HG02759 (cell line): ENCODE results near the gene AVEN.

Experiments used
- ATAC-seq: cut with Tn5 transposase; IDR thresholded peaks from one replicate; pipeline ENCODE4 v1.9.1; 2021; ENCODE audit warnings: mild to moderate bottlenecking, moderate library complexity; ENCODE audit not compliant: unreplicated experiment

The AVEN gene

GRCh38 chr15:33923446-33923845 is 115.6 kb downstream of the AVEN start:
- no peak for ATAC-seq

- ATAC-seq, result no peak
These were observed 123.2 kb downstream of the AVEN start for GRCh38 chr15:33915571-33916407.

- ATAC-seq, result no peak
These were observed 125.5 kb downstream of the AVEN start for GRCh38 chr15:33913459-33913858.

DNA sequence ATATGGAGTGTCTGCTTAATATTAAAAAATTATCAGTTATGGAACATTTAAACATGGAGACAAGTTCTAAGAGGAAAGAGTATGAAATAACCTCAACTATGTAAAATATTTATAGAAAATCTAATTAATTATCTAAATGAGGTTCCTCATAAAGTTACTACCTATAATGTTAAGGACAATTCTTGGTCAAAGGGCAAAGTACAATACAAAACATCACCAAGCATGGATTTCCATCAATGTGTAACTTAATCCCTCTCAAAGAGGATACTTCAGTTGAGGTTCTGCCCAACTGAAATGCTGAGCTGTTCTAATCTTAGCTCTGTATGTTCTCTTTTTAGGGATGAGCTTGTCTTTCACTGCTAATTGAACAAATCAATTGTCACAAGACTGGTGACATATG is 126.7 kb downstream of the AVEN start:
- ATAC-seq, result no peak

- no peak for ATAC-seq
These were observed 128.3 kb downstream of the AVEN start for GRCh38 chr15:33910741-33911140.

DNA sequence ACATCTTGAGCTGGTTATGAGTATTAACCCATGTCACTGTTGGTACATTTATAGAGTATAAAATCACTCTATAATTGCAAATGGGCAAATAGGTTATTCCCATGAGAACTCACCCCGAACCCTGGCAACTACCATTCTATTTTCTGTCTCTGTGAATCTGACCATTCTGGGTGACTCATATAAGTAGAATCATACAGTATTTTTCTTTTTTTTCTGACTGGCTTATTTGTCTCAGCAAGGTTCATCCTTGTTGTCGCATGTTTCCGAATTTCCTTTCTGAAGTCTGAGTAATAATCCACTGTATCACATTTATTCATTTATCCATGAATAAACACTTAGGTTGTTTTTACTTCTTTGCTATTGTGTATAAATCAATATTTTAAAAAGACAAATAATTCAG is 130.6 kb downstream of the AVEN start:
- ATAC-seq, result no peak

GRCh38 chr15:33907326-33907725 is 131.7 kb downstream of the AVEN start:
- no peak for ATAC-seq

DNA sequence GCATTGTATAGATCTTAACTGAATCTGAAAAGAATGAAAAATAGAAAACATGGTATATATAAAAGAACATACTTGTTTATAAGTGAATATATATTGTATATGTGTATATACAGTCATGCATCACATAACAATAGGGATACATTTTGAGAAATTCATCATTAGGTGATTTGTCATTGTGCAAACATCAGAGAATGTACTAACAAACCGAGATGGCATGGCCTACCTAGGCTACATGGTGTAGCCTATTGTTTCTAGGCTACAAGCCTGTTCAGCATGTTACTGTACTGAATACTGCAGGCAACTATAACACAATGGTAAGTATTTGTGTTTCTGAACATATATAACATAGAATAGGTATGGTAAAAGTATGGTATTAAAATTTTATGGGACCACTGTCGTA is 135.3 kb downstream of the AVEN start:
- ATAC-seq, result no peak

DNA sequence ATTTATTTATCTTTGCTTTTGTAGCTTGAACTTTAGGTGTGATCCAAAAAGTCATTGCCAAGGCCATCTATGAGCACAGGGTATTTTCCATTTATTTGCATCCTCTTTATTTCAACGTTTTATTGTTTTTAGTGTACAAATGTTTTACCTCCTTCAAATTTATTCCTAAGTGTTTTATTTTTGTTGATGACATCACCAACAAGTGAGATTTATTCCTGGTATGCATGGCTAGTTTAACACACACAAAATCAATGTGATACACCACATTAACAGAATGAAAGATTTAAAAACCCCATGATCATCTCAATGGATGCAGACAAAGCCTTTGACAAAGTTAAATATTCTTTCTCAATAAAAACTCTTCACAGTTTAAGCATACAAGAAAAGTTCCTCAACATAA is 137.0 kb downstream of the AVEN start:
- no peak for ATAC-seq

DNA sequence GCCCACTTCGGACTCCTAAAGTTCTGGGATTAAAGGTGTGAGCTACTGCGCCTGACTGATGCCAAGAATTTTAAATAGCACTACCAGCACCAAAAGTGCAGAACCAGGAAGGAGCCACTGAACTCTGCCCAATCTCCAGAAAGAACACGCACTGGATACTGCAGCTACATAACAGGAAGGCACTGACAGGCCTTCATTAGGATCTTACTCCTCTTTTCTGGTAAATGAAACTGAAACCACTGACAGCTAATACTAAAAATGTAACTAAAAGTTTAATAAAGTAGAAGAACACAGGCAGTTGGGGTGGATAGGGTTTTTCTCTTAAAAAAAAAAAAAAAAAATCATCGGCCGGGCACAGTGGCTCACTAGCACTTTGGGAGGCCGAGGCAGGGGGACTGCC is 144.8 kb downstream of the AVEN start:
- peak; percentile 38 for ATAC-seq

- ATAC-seq, result no peak
These were observed 150.8 kb downstream of the AVEN start for GRCh38 chr15:33888176-33888575.

- no peak for ATAC-seq
These were observed 156.1 kb downstream of the AVEN start for GRCh38 chr15:33882921-33883320.

DNA sequence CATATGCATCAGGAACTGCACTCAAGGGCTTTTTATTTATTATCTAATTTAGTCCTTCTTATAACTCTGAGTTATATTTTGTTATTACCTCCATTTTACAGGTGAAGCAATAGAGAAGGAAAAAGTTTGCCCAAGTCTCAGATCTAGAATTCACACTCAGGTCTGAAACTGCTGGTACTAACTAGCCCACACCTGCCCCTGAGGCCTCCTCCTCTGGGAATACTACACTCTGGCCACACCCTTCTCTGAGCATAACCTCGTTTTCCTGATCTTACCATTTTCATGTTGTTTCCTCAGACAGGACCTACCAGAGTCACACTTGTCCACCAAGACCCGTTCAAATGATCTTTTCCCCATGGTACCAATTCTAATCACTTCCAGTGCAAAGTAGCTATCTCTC is 164.8 kb downstream of the AVEN start:
- no peak for ATAC-seq

- no peak for ATAC-seq
These were observed 166.4 kb downstream of the AVEN start for GRCh38 chr15:33872416-33873106.

DNA sequence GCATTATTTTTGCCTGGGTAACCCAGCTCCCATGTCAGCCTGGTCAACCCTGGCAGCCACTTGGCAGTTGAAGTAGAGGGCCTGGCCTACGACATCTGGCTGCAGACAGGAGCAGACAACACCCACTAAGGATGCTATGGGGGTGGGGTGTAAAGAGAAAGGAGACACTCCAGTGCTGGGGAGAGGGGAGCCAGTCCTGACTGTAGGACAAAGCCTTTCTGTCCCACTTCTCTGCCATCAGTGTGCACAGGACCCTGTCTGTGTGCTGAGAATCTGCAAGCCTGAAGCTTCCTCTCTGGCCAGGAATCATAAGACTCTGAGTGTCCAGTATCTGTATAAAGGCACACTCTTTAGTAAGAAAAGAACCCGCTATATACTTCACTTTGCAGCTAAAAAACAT is 167.0 kb downstream of the AVEN start:
- ATAC-seq, result no peak

GRCh38 chr15:33866101-33866737 is 172.8 kb downstream of the AVEN start:
- no peak for ATAC-seq

DNA sequence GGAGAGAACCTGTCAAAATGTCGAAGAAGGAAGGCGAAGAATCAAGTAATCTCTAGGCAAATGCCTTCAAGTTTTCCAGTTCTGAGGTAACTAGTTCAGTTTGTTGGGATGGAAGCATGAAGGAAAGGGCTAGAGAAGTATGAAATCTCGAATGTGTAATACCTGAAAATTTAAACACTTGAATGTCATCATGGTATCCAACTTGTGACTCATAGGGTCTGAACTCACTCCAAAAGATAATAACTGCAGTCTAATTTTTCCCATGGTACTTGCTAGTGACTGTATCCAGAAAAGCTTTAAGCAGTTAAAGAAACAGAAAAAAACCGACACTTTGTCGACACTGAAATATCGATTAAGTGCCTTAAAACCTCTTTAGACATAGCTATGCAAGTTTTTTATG is 173.6 kb downstream of the AVEN start:
- ATAC-seq, result no peak

DNA sequence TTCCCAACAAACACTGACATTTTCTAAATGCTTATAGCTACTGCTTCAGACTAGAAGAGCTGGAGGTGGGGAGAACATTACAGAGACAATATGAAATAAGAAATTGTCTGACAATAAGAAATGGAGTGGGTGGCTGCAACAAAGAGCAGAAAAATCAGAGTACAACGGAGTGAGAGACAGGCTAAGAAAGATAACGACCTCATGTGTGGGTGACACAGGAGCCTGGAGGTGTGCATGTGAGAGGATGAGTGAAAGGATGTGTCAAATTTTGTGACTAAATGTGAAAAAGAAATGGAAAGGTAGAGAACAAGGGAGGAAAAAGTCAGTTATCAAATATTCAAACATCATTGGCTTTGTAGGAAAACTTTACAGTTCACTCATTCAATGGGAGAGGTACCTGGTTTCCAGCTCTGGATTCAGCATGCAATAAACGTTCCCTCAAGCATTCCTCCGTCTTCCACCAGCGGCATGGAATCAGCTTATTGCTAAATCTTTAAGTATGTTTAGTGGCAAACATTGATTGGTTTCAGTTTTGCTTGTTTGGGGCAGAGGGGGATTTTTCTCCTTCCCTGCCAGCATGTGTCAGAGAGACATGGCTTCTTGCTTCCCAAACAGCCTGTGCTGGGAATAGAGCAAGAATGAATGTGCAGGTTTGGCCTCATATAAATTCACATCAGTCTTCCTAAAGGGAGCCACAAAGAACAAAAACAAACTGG is 174.5 kb downstream of the AVEN start:
- ATAC-seq, result no peak

- ATAC-seq, result no peak
These were observed 178.2 kb downstream of the AVEN start for GRCh38 chr15:33860754-33861153.

DNA sequence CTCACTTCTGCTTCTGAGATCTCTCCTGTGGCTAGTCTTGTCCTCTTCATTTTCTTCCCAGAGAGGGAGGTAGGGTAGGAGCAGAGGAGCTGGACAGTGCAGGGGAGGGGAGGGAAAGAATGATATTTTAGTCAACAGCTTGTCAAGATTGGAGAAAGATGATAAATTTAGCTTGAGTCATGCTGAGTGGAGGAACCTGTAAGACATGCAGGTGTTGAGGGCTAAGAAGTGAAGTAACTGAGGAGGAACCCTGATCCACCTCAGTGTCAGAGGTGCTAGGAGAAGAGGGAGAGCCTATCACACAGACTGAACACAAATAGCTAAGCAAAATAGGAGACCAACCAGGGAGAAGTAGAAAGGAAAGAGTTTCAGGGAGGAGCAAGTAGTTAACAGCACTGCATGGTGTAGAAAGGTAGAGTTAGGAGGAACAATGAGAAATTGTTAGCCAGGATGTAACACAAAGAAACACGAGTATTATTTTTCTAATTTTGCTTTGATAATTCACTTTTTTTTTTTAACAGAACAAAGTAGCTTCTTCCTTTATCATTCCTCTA is 178.9 kb downstream of the AVEN start:
- no peak for ATAC-seq

- no peak for ATAC-seq
These were observed 180.2 kb downstream of the AVEN start for GRCh38 chr15:33858836-33859235.
